Measurements from ENCODE around the gene DGLUCY. TPM values are rescaled to one million over a fixed set of nuclear protein-coding genes. Genes with fewer than 3 reads are reported as not detected.

Gene DGLUCY
- total and polyA plus RNA-seq, 11 donors, result 53.7 to 234 (median 138) TPM

GRCh38 chr14:91149462-91149861, 35.6 kb downstream of the DGLUCY start:
- Histone ChIP-seq H3K27me3 (no peaks in the 10 kb centered on the region), H3K4me3 (no peak overlapping the region), H3K9me3 (no peaks in the 10 kb centered on the region), H3K4me1 (peaks cover 0 to 48% (median 27%) of the 10 kb centered on the region in 12 donors), H3K27ac (peak overlapping the region in 11 of 12 donors; percentile 10 to 75 (median 49)), H3K36me3 (peaks cover 0 to 69% (median 51%) of the 10 kb centered on the region in 9 donors)
- intact Hi-C loops (cut with DNase I), result no loop called here
- TF ChIP-seq POLR2A (IDR thresholded peaks at IDR 0.05) (no peak), CTCF (IDR thresholded peaks at IDR 0.05) (no peak)
- peak in 2 of 5 donors; percentile 45 to 54 for DNase-seq
- WGBS, 4 donors, result 22 to 42% (median 34%) methylated on average over 6 of the region's 6 CpGs
- peak; percentile 27 to 74 (median 63) for ATAC-seq

GRCh38 chr14:91152499-91152898, 38.6 kb downstream of the DGLUCY start:
- Histone ChIP-seq H3K27me3 (no peaks in the 10 kb centered on the region), H3K27ac (no peak overlapping the region), H3K4me3 (no peak overlapping the region), H3K9me3 (no peaks in the 10 kb centered on the region), H3K4me1 (peaks cover 0 to 45% (median 23%) of the 10 kb centered on the region in 12 donors), H3K36me3 (peaks cover 0 to 43% (median 28%) of the 10 kb centered on the region in 9 donors)
- TF ChIP-seq POLR2A (IDR thresholded peaks at IDR 0.05), result no peak
- TF ChIP-seq CTCF (IDR thresholded peaks at IDR 0.05), result no peak
- 71 to 83% (median 74%) methylated on average over 2 of the region's 2 CpGs for WGBS, 4 donors
- no peak for DNase-seq
- no peak for ATAC-seq
- intact Hi-C loops (cut with DNase I), result no loop called here

- Histone ChIP-seq H3K4me3 (no peak overlapping the region), H3K4me1 (peaks cover 0 to 51% (median 28%) of the 10 kb centered on the region in 12 donors), H3K27me3 (no peaks in the 10 kb centered on the region), H3K27ac (peak overlapping the region in 1 of 12 donors; percentile 64), H3K9me3 (no peaks in the 10 kb centered on the region), H3K36me3 (peaks cover 0 to 43% (median 29%) of the 10 kb centered on the region in 9 donors)
- ATAC-seq (no peak), DNase-seq (no peak)
- TF ChIP-seq CTCF (IDR thresholded peaks at IDR 0.05) (no peak), POLR2A (IDR thresholded peaks at IDR 0.05) (no peak)
- intact Hi-C loops (cut with DNase I), result no loop called here
- 87 to 92% (median 88%) methylated on average over 9 of the region's 9 CpGs for WGBS, 4 donors
These were observed 39.5 kb downstream of the DGLUCY start for GRCh38 chr14:91153360-91153759.

GRCh38 chr14:91154851-91155625, 41.2 kb downstream of the DGLUCY start:
- intact Hi-C loops (cut with DNase I), result no loop called here
- no peak overlapping the region for H3K4me3 ChIP-seq
- H3K27me3 ChIP-seq, result no peaks in the 10 kb centered on the region
- H3K36me3 ChIP-seq, result peaks cover 2 to 56% (median 41%) of the 10 kb centered on the region in 9 donors
- H3K27ac ChIP-seq, result peak overlapping the region in 7 of 12 donors; percentile 13 to 64 (median 51)
- DNase-seq (peak in 3 of 5 donors; percentile 46 to 68 (median 63)), ATAC-seq (peak in 3 of 4 donors; percentile 70 to 73 (median 71))
- no peaks in the 10 kb centered on the region for H3K9me3 ChIP-seq
- TF ChIP-seq CTCF (IDR thresholded peaks at IDR 0.05), result no peak
- TF ChIP-seq POLR2A (IDR thresholded peaks at IDR 0.05), result no peak
- WGBS, 4 donors, result 30 to 41% (median 37%) methylated on average over 16 of the region's 16 CpGs
- H3K4me1 ChIP-seq, result peaks cover 0 to 47% (median 20%) of the 10 kb centered on the region in 12 donors
